DMS53 treated with DMSO at 0.1 percent for 48 hours (cell line): ENCODE results near the gene SLC25A14.
"Not testable (repeated sequence)": the region's sequence is repeated elsewhere in the genome, so short reads cannot be mapped to it uniquely, and the experiment has no call there.

ENCODE experiments used
- DNase-seq: peaks from one replicate; lab custom pipeline; 2025; ENCODE audit not compliant: unreplicated experiment; lab: John Stamatoyannopoulos, UW

SLC25A14 gene, protein sequence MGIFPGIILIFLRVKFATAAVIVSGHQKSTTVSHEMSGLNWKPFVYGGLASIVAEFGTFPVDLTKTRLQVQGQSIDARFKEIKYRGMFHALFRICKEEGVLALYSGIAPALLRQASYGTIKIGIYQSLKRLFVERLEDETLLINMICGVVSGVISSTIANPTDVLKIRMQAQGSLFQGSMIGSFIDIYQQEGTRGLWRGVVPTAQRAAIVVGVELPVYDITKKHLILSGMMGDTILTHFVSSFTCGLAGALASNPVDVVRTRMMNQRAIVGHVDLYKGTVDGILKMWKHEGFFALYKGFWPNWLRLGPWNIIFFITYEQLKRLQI

DNA sequence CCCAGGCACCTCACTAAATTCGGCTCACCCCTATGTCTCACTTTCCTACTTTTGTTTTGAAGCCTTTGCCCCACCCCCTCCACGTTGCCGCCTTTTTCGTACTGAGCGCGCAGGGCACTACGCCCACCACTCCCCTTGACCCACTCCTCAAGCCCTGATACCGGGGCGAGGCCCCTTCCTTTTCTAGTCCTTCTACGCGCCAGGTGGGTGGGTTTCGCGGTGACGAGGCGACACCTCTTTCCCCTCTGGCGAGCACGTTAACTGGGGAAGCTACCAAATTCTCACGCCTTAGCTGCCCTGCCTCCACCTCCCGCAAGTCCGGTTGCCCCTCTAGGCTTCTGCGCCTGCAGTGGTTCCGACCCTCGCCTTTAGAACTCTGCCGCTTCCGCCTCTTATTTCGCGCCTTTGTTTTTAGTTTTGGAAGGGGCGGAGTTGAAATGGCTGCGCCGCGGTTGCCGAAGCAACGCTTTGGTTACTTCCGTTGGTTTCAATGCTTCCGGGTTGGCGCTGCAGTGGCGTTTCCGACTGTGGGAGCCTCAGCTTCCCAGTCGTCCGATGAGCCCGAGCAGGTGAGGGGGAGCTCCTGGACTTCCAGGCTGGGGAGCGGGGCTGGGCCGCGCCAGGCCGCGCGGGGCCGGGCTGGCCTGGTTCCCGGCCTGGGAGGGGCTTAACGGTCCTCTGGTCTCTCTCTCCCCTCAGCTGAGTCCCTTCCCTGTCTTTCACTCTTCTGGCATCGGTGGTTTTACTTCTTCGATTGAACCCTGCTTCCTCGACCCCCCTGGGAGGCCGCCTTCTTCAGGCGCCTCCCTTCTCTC is at the start of gene SLC25A14:
SLC25A14 (plus strand) TSS at position 512 of the 815 bp plus-strand sequence. CDS start 360 bp downstream, outside the sequence.
- DNase-seq = peak; percentile 38

DNA sequence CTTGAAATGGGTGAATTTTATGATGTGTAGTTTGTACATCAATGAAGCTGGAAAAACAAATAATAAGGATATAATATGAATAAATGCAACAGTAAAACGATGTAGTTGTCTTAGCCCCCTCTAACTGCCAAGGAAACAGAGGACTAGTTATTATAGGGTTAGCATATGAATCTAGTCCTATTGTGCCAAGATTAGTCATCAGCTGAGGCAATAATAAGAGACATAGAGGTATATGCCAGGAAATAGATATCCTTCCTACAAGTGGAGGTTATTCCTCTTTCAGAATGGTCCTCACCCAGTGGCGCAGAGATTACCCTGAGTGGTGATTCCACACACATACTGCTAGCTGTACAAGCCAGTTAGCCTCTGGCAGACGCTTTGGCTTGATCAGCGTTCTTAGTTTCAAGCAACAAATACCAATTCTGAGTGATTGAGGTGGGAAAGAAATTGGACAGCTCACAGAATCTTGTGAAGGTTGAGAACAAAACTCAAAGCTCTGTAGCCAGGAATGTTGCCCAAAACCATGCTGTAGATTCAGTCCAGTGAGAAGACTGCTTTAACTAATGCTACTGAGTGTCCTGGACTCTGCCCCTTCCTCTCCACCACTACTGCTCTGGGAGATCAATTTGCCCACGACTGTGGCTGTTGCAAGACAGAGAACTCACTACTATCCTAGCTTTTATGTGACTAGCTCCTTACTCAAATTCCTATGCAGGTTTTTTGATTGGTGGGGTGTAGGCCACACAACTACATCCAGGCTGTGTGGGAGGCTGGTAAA is 44.0 kb upstream of the SLC25A14 start:
- DNase-seq = no peak

DNA sequence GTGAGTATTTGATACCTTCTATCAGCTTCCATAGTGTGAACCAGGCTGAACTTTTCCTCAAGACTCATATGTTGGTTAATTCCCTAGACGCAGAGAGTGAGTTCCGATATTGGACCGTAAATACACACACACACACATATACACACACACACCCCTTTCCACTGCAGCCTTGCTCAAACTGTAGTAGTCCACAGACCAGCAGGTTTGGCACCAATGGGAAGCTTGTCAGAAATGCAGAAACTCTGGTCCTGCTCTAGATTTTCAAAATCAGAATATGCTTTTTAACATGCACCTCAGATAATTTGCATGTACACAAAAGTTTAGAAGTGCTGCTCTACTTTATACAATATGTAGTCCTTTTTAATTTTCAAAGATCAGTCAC is 43.4 kb upstream of the SLC25A14 start:
- DNase-seq = no peak

GRCh38 chrX:130296743-130297142 is 43.0 kb upstream of the SLC25A14 start:
- DNase-seq = peak; percentile 12

GRCh38 chrX:130299279-130300009 is 40.3 kb upstream of the SLC25A14 start:
- peak; percentile 26 for DNase-seq

GRCh38 chrX:130300010-130300282 is 39.8 kb upstream of the SLC25A14 start:
- no peak for DNase-seq

GRCh38 chrX:130301405-130301804 is 38.3 kb upstream of the SLC25A14 start:
- no peak for DNase-seq

DNA sequence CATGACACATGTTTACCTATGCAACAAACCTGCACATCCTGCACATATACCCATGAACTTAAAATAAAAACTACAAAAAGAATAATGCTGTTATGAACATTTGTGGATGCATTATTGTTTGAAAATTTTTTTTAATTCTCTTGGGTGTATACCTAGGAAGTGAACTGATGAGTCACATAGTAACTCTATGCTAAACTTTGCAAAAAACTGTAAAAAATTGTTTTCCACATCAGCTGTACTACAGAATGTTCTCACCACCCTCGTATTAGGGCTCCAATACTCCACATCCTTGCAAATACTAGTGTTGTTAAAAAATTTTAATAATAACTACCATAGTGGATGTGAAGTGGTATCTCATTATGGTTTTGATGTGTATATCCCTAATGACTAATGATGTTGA is 37.7 kb upstream of the SLC25A14 start:
- DNase-seq = no peak

- DNase-seq = no peak
Measured at GRCh38 chrX:130304587-130305368, 34.9 kb upstream of the SLC25A14 start.

DNA sequence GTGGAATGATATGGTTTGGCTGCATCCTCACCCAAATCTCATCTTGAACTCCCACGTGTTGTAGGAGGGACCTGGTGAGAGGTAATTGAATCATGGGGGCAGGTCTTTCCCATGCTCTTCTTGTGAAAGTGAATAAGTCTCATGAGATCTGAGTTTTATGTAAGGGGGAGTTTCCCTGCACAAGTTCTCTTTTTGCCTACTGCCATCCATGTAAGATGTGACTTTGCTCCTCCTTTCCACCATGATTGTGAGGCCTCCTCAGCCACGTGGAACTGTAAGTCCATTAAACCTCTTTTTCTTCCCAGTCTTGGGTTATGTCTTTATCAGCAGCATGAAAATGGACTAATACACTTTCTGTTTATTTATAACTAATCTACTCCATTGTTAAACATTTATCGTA is 19.8 kb upstream of the SLC25A14 start:
- DNase-seq = not testable (repeated sequence)

GRCh38 chrX:130321550-130321949 is 18.2 kb upstream of the SLC25A14 start:
- DNase-seq = no peak

GRCh38 chrX:130330146-130330545 is 9.6 kb upstream of the SLC25A14 start:
- DNase-seq = no peak

DNA sequence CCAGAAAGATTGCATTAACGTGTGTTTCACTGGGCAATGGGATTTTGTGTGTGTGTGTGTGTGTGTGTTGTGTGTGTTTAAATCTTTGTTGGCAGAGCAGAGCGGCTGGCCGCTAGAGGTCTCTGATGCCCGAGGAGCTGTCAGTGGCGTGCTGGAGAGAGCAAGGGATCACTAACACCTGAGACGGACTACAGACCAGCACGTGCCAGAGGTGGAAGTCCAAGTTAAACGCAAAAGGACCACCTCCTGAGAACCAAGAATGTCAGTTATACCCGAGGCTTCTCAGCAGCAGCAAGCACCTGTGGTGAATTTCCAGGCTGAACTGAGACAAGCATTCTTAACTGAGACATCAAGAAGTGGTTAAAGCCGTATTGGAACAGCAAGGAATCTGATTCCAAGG is 9.0 kb upstream of the SLC25A14 start:
- DNase-seq = peak; percentile 62

- DNase-seq = no peak
Measured at GRCh38 chrX:130336531-130336930, 3.2 kb upstream of the SLC25A14 start.

DNA sequence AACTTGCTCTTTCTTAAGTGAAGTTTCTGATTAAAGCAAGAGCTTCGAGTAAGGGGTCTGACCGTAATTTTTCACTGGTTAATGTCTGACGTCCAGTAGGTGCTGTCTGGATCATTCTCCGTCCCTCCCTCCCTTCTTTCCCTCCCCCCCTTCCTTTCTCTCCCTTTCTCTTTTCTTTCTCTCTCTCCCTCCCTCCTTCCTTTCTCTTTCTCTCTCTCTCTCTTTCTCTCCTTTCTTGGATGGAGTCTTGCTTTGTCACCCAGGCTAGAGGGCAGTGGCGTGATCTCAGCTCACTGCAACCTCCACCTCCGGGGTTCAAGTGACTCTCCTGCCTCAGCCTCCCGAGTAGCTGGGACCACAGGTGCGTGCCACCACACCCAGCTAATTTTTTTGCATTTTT is 850 bp upstream of the SLC25A14 start:
- DNase-seq = not testable (repeated sequence)

DNA sequence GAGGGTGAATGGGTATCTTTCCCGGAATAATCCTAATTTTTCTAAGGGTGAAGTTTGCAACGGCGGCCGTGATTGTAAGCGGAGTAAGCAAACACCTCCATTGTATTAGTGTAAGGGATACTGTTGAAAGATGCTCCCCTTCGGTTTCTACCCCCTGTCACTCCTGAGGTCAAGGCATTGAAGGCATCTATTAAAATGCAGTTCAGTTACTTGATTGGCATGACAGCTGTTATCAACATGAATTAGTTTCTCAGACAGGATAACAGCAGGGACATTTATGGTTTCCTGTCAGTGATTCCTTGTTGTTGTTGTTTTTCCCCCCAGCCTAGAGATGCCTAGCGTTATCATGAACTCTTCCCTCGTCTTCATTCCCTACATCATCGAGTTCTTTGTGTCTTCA is 552 bp downstream of the SLC25A14 start:
- no peak for DNase-seq

GRCh38 chrX:130343411-130343810 is 3.7 kb downstream of the SLC25A14 start:
- DNase-seq = no peak

- DNase-seq = no peak
Measured at GRCh38 chrX:130347321-130347720, 7.6 kb downstream of the SLC25A14 start.

DNA sequence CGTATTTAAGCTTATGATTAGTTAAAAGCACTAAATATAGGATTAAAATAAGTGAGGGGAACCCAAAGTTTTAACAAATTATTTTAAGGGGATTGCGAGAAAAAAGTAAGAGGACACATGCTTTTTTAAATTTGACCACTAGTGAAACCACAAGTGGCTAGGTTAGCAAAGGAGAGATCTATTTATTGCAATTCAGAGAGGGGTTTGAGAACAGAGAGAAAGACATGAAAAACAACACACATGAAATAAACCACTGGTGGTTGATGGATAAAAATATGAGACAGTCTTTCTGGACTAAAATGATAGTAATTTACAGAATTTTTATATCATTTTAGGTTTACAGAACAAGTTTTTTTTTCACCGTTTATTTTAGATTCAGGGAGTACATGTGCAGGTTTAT is 11.8 kb downstream of the SLC25A14 start:
- DNase-seq = no peak

DNA sequence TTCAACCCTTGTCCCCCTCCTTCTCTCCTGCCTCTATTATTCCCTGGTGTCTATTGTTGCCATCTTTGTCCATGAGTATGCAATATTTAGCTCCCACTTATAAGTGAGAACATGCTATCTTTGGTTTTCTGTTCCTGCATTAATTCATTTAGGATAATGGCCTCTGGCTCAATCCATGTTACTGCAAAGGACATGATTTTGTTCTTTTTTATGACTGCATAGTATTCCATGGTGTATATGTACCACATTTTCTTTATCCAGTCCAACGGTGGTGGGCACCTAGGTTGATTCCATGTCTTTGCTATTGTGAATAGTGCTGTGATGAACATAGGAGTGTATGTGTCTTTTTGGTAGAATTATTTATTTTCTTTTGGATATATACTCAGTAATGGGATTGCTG is 12.3 kb downstream of the SLC25A14 start:
- not testable (repeated sequence) for DNase-seq
